ENCODE results near the gene ZNF202.
"Not testable (repeated sequence)": the region's sequence is repeated elsewhere in the genome, so short reads cannot be mapped to it uniquely, and the experiment has no call there.

The ZNF202 gene

GRCh38 chr11:123741159-123742030, at the start of gene ZNF202:
TSS of gene ZNF202 (minus strand) at chr11:123741660. CDS start at chr11:123730888, 10,772 bp downstream.
- DNase-seq (ENCODE audit: low spot score): peak; percentile 88

GRCh38 chr11:123783536-123783935, 42.1 kb upstream of the ZNF202 start:
- DNase-seq (ENCODE audit: low spot score): no peak

- no peak for DNase-seq (ENCODE audit: low spot score)
Measured at GRCh38 chr11:123778511-123778910, 37.1 kb upstream of the ZNF202 start.

GRCh38 chr11:123775715-123776549, 34.5 kb upstream of the ZNF202 start:
- DNase-seq (ENCODE audit: low spot score): no peak

- no peak for DNase-seq (ENCODE audit: low spot score)
Measured at GRCh38 chr11:123775289-123775688, 33.8 kb upstream of the ZNF202 start.

GRCh38 chr11:123773959-123774358, 32.5 kb upstream of the ZNF202 start:
- no peak for DNase-seq (ENCODE audit: low spot score)

- no peak for DNase-seq (ENCODE audit: low spot score)
Measured at GRCh38 chr11:123773026-123773425, 31.6 kb upstream of the ZNF202 start.

GRCh38 chr11:123771664-123772063, 30.2 kb upstream of the ZNF202 start:
- no peak for DNase-seq (ENCODE audit: low spot score)

- DNase-seq (ENCODE audit: low spot score): no peak
Measured at GRCh38 chr11:123770712-123771111, 29.3 kb upstream of the ZNF202 start.

- no peak for DNase-seq (ENCODE audit: low spot score)
Measured at GRCh38 chr11:123765601-123766000, 24.1 kb upstream of the ZNF202 start.

GRCh38 chr11:123762422-123762821, 21.0 kb upstream of the ZNF202 start:
- no peak for DNase-seq (ENCODE audit: low spot score)

GRCh38 chr11:123760894-123761293, 19.4 kb upstream of the ZNF202 start:
- no peak for DNase-seq (ENCODE audit: low spot score)

GRCh38 chr11:123757976-123758375, 16.5 kb upstream of the ZNF202 start:
- DNase-seq (ENCODE audit: low spot score): no peak

- DNase-seq (ENCODE audit: low spot score): no peak
Measured at GRCh38 chr11:123755813-123756212, 14.4 kb upstream of the ZNF202 start.

GRCh38 chr11:123755344-123755743, 13.9 kb upstream of the ZNF202 start:
- no peak for DNase-seq (ENCODE audit: low spot score)

- DNase-seq (ENCODE audit: low spot score): no peak
Measured at GRCh38 chr11:123754101-123754568, 12.7 kb upstream of the ZNF202 start, which contains the start of gene OR6X1. TSS of gene OR6X1 (minus strand) at chr11:123754518. CDS start at chr11:123754518, 0 bp downstream.

GRCh38 chr11:123753110-123753509, 11.7 kb upstream of the ZNF202 start:
- DNase-seq (ENCODE audit: low spot score): no peak

- no peak for DNase-seq (ENCODE audit: low spot score)
Measured at GRCh38 chr11:123751781-123752180, 10.3 kb upstream of the ZNF202 start.

GRCh38 chr11:123748349-123748748, 6.9 kb upstream of the ZNF202 start:
- DNase-seq (ENCODE audit: low spot score): not testable (repeated sequence)

GRCh38 chr11:123745764-123746451, 4.4 kb upstream of the ZNF202 start:
- no peak for DNase-seq (ENCODE audit: low spot score)

GRCh38 chr11:123742724-123743120, 1.3 kb upstream of the ZNF202 start:
- DNase-seq (ENCODE audit: low spot score): no peak
